Endothelial cell of umbilical vein (primary cell): ENCODE data around the gene MGME1. TPM values are rescaled to one million over a fixed set of nuclear protein-coding genes. Genes with fewer than 3 reads are reported as not detected.

Source experiments
- BruUV-seq: library from RNA; stranded (reverse); fragments of 400-500 nt; replicated peaks from 2 replicates; lab custom pipeline; 2021; lab: Mats Ljungman, UMichigan
- CTCF ChIA-PET: fragments of 300-600, 350-600 bp; sonication (Branson Sonifier 250); formaldehyde crosslinking; loops from one replicate; lab custom pipeline; 2021; ENCODE audit warnings: antibody characterized with exemption, inconsistent platforms; lab: Charles Lee
- POLR2A ChIA-PET: fragments of 300-600, 350-600 bp; sonication (Branson Sonifier 250); formaldehyde crosslinking; loops from one replicate; lab custom pipeline; 2021; ENCODE audit warnings: antibody characterized with exemption, inconsistent platforms; lab: Charles Lee
- DNase-seq: peaks from one replicate; pipeline ENCODE4 v3.0.0-alpha.2; 2011; ENCODE audit warnings: low read depth, low spot score
- FAIRE-seq: peaks from 2 replicates; lab custom pipeline; 2011; peaks lifted over from hg19 to GRCh38; lab: Jason Lieb, UNC
- H2AFZ ChIP-seq: 2 replicates; pipeline ENCODE4 v1.6.0; 2012; ENCODE audit warnings: low read depth, low read length, control low read depth, inconsistent platforms
- H3K27ac ChIP-seq: 2 replicates; pipeline ENCODE4 v1.5.1; 2011; ENCODE audit warnings: low read depth, mild to moderate bottlenecking, control low read depth, low read length, moderate library complexity; ENCODE audit not compliant: insufficient read depth
- H3K27me3 ChIP-seq, 2 experiments: 2 replicates each; pipeline versions ENCODE4 v1.6.0 to v1.6.1; 2011; ENCODE audit warnings: low read length in 2 of 2, mixed read lengths in 1 of 2; ENCODE audit not compliant: control insufficient read depth in 2 of 2, insufficient read depth in 2 of 2
- H3K36me3 ChIP-seq, 2 experiments: 2 replicates in 1 of 2; 3 replicates in 1 of 2; pipeline ENCODE4 v1.5.1; 2011; ENCODE audit warnings: low read length in 2 of 2, mild to moderate bottlenecking in 1 of 2, moderate library complexity in 1 of 2; ENCODE audit not compliant: control insufficient read depth in 2 of 2, insufficient read depth in 2 of 2; ENCODE audit errors: extremely low read depth in 1 of 2
- H3K4me1 ChIP-seq: 3 replicates; pipeline ENCODE4 v1.5.1; 2011; ENCODE audit warnings: mild to moderate bottlenecking, low read length; ENCODE audit not compliant: control insufficient read depth, insufficient read depth; ENCODE audit errors: extremely low read depth
- H3K4me2 ChIP-seq: 2 replicates; pipeline ENCODE4 v1.6.1; 2011; ENCODE audit warnings: low read length, control low read depth, mixed read lengths; ENCODE audit not compliant: insufficient read depth
- H3K4me3 ChIP-seq, 3 experiments: fragments of 200-600 bp in 1 of 3; sonication (generic), shearing (Covaris generic) in 1 of 3; replicated peaks in 1 of 3; 2 replicates each; pipeline ENCODE4 v1.5.1; 2011 to 2016; ENCODE audit warnings: control low read depth in 3 of 3, low read length in 3 of 3, mild to moderate bottlenecking in 2 of 3, inconsistent platforms in 1 of 3, low read depth in 1 of 3, moderate library complexity in 1 of 3; ENCODE audit not compliant: insufficient read depth in 1 of 3
- H3K79me2 ChIP-seq: 2 replicates; pipeline ENCODE4 v1.6.0; 2012; ENCODE audit warnings: low read length, inconsistent platforms; ENCODE audit not compliant: control insufficient read depth, insufficient read depth
- H3K9ac ChIP-seq: replicated peaks from 2 replicates; pipeline ENCODE3; 2011; ENCODE audit warnings: low read length, control low read depth; ENCODE audit not compliant: insufficient read depth; ENCODE audit errors: extremely low read depth
- H3K9me1 ChIP-seq: replicated peaks from 3 replicates; pipeline ENCODE4 v1.6.0; 2011; ENCODE audit warnings: mild to moderate bottlenecking, low read length; ENCODE audit not compliant: control insufficient read depth, insufficient read depth; ENCODE audit errors: extremely low read depth
- H3K9me3 ChIP-seq: replicated peaks from 2 replicates; pipeline ENCODE4 v1.5.1; 2012; ENCODE audit warnings: low read length, inconsistent platforms; ENCODE audit not compliant: control insufficient read depth, insufficient read depth
- H4K20me1 ChIP-seq: replicated peaks from 2 replicates; pipeline ENCODE3; 2011; ENCODE audit warnings: mild to moderate bottlenecking, low read length; ENCODE audit not compliant: control insufficient read depth, insufficient read depth; ENCODE audit errors: extremely low read depth
- EZH2 ChIP-seq: IDR thresholded peaks from 2 replicates; pipeline ENCODE4 v1.6.1; 2012; ENCODE audit warnings: borderline replicate concordance, low read depth, mild to moderate bottlenecking, moderate library complexity, low read length, inconsistent platforms; ENCODE audit not compliant: severe bottlenecking
- FOS ChIP-seq: IDR thresholded peaks from 2 replicates; pipeline ENCODE4 v1.6.1; 2011; ENCODE audit warnings: mild to moderate bottlenecking, low read length, moderate library complexity, borderline replicate concordance; ENCODE audit not compliant: insufficient read depth
- GATA2 ChIP-seq: IDR thresholded peaks from 2 replicates; pipeline ENCODE4 v1.7.0; 2011; ENCODE audit warnings: low read depth, mild to moderate bottlenecking, moderate library complexity, mixed read lengths, low read length; ENCODE audit not compliant: insufficient read length, insufficient read depth
- JUN ChIP-seq: IDR thresholded peaks from 2 replicates; pipeline ENCODE4 v1.6.1; 2011; ENCODE audit warnings: borderline replicate concordance, low read depth; ENCODE audit not compliant: insufficient read length, insufficient read depth
- MYC ChIP-seq: IDR thresholded peaks from one replicate; pipeline ENCODE4 v1.6.1; 2011; ENCODE audit warnings: mild to moderate bottlenecking, low read depth, low read length
- POLR2A ChIP-seq: IDR thresholded peaks from 2 replicates; pipeline ENCODE4 v1.6.1; 2012; ENCODE audit warnings: low read depth, mild to moderate bottlenecking, control low read depth, low read length
- POLR2AphosphoS5 ChIP-seq: IDR thresholded peaks from 2 replicates; pipeline ENCODE4 v1.6.1; 2012; ENCODE audit warnings: low read depth, mild to moderate bottlenecking, control low read depth, low read length, moderate library complexity; ENCODE audit not compliant: insufficient read depth
- dilution Hi-C: fragments of 300-500 bp; cut with MboI; formaldehyde crosslinking; loops from one replicate; pipeline ENCODE4 v1.15.0; 2019; ENCODE audit warnings: low sequenced_read_pairs; ENCODE audit not compliant: extremely low pct_ligation_motif_present
- intact Hi-C: fragments of 100-400 bp; cut with micrococcal nuclease; formaldehyde crosslinking; loops from one replicate; pipeline ENCODE4 v1.10.0; 2022
- polyA plus RNA-seq, 4 experiments: library from polyadenylated mRNA; depleted of rRNA in 3 of 4; stranded (reverse) in 3 of 4; unstranded in 1 of 4; fragments of >200 nt; gene quantifications; 2 replicates each; pipeline versions ENCODE4 v1.2.1 to v1.2.3, GENCODE V29; 2011 to 2012; ENCODE audit warnings: missing spikeins in 1 of 4
- total RNA-seq: library from RNA; stranded (reverse); gene quantifications from 2 replicates; pipeline ENCODE4 v1.2.3, GENCODE V29; 2021
- TF ChIP-seq, protein P1 (sequence below), 2 donors: IDR thresholded peaks; 1 replicate in 1 of 2; 2 replicates in 1 of 2; pipeline ENCODE4 v1.5.1; 2011; ENCODE audit warnings: low read length in 2 of 2, mild to moderate bottlenecking in 2 of 2, moderate library complexity in 2 of 2, control low read depth in 1 of 2, inconsistent platforms in 1 of 2, low read depth in 1 of 2; ENCODE audit not compliant: insufficient read depth in 1 of 2; ENCODE audit errors: extremely low read depth in 1 of 2
- TF ChIP-seq, protein P2 (sequence below): IDR thresholded peaks from 2 replicates; pipeline ENCODE4 v1.6.1; 2011; ENCODE audit not compliant: insufficient read depth, insufficient read length

The MGME1 gene
- total and polyA plus RNA-seq, 2 donors (not counting 3 experiments of a cell fraction or from before 2014, with no cell fraction given): 8.9 to 26.2 TPM

DNA sequence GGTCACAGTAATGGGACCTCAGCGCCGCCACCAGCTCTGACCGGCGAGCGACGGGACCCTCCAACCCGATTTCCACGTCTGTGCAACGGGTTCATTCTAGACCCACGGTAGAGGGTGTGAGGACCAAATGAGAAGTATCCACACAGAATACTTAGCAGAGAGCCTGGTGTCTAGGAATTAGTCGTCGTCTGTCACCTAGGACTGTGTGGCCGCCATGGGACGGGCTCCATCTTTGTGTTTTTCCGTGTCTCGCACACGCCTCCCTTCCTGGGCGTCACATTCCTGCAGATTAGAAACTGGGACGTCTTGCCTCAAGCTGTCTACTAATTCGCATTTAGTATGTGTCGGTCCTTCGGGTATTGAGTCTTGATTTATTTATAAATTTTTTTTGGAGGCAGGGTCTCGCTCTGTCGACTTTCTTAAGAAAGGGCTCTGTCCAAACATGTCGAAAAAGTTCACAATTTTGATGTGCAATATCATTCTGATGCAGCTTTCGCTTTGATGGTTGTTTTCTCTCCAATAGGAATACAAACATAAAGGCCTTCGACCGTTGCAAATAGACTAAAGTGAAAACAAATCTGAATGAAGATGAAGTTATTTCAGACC is 563 bp downstream of the MGME1 start:
- ChIA-PET CTCF (interaction anchor here (1.2 to 7.7 kb wide), 4 partner anchors 12 to 74 kb away, joined by 4 to 104 read pairs (median 44); no protein-coding TSS in a partner anchor), POLR2A (no interaction called here)
- DNase-seq: no peak
- Histone ChIP-seq H3K36me3 (no peaks in the 10 kb centered on the region), H3K27ac (peak overlapping the region; percentile 92), H4K20me1 (peaks cover 12% of the 10 kb centered on the region), H3K4me2 (peak overlapping the region; percentile 99), H3K9me3 (no peaks in the 10 kb centered on the region), H3K4me1 (peaks cover 56% of the 10 kb centered on the region), H3K79me2 (peaks cover 83% of the 10 kb centered on the region), H3K9me1 (no peaks in the 10 kb centered on the region), H3K9ac (peak overlapping the region; percentile 97), H3K4me3 (peak overlapping the region; percentile 30 to 97 (median 74)), H3K27me3 (no peaks in the 10 kb centered on the region), H2AFZ (peak overlapping the region; percentile 37)
- no TSS peak for BruUV-seq
- FAIRE-seq: peak; percentile 49
- TF ChIP-seq EZH2 (no peak), FOS (no peak), POLR2AphosphoS5 (no peak), JUN (no peak), MYC (no peak), GATA2 (no peak), POLR2A (no peak)
- TF ChIP-seq, protein P1, sequence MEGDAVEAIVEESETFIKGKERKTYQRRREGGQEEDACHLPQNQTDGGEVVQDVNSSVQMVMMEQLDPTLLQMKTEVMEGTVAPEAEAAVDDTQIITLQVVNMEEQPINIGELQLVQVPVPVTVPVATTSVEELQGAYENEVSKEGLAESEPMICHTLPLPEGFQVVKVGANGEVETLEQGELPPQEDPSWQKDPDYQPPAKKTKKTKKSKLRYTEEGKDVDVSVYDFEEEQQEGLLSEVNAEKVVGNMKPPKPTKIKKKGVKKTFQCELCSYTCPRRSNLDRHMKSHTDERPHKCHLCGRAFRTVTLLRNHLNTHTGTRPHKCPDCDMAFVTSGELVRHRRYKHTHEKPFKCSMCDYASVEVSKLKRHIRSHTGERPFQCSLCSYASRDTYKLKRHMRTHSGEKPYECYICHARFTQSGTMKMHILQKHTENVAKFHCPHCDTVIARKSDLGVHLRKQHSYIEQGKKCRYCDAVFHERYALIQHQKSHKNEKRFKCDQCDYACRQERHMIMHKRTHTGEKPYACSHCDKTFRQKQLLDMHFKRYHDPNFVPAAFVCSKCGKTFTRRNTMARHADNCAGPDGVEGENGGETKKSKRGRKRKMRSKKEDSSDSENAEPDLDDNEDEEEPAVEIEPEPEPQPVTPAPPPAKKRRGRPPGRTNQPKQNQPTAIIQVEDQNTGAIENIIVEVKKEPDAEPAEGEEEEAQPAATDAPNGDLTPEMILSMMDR (IDR thresholded peaks at IDR 0.05; ENCODE audit: extremely low read depth in 1 of 2, insufficient read depth in 1 of 2, low read depth in 1 of 2, low read length in 2 of 2): no peak
- TF ChIP-seq, protein P2, sequence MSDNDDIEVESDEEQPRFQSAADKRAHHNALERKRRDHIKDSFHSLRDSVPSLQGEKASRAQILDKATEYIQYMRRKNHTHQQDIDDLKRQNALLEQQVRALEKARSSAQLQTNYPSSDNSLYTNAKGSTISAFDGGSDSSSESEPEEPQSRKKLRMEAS: no peak
- dilution Hi-C loops: no loop called here
- intact Hi-C loops: loop anchor here (1.0 to 10.0 kb wide), 2 partner anchors 24 to 165 kb away; partner anchors contain the start of genes KAT14 and PET117
